IMR-90 (cell line): ENCODE data around the gene KIF3A. TPM values are rescaled to one million over a fixed set of nuclear protein-coding genes. Genes with fewer than 3 reads are reported as not detected.

Experiments
- ATAC-seq: fragments of 200-7000 bp; cut with Tn5 transposase; 2 replicates; pipeline ENCODE4 v1.9.1; 2020; ENCODE audit warnings: low read depth, mild to moderate bottlenecking, moderate library complexity
- BruUV-seq: library from RNA; stranded (reverse); fragments of 400-500 nt; replicated peaks from 2 replicates; lab custom pipeline; 2021; lab: Mats Ljungman, UMichigan
- CTCF ChIA-PET: fragments of 300-600 bp; formaldehyde crosslinking; extraction: SDS; loops from one replicate; lab custom pipeline; 2021; ENCODE audit warnings: antibody characterized with exemption; lab: Yijun Ruan, JAX
- POLR2A ChIA-PET: fragments of 300-600 bp; sonication (Branson Sonifier 250); formaldehyde crosslinking; loops from one replicate; lab custom pipeline; 2022; ENCODE audit warnings: antibody characterized with exemption; ENCODE audit not compliant: unreplicated experiment; lab: Charles Lee
- DNase-seq: peaks from one replicate; pipeline ENCODE4 v3.0.0; 2013
- H2AFZ ChIP-seq: replicated peaks from 2 replicates; pipeline ENCODE3; 2013; ENCODE audit warnings: low read length, mild to moderate bottlenecking; ENCODE audit not compliant: poor library complexity
- H2AK5ac ChIP-seq: 2 replicates; pipeline ENCODE4 v1.6.1; 2013; ENCODE audit warnings: low read depth, low read length, inconsistent platforms
- H2AK9ac ChIP-seq: replicated peaks from 2 replicates; pipeline ENCODE3; 2013; ENCODE audit warnings: mild to moderate bottlenecking, low read depth, low read length, moderate library complexity; ENCODE audit not compliant: poor library complexity
- H2BK120ac ChIP-seq: 2 replicates; pipeline ENCODE4 v1.6.1; 2013; ENCODE audit warnings: low read depth, low read length, inconsistent platforms
- H2BK15ac ChIP-seq: 3 replicates; pipeline ENCODE4 v1.6.1; 2013; ENCODE audit warnings: low read depth, low read length, inconsistent platforms
- H2BK20ac ChIP-seq: 2 replicates; pipeline ENCODE4 v1.6.1; 2013; ENCODE audit warnings: low read depth, mild to moderate bottlenecking, inconsistent platforms, low read length, moderate library complexity
- H2BK5ac ChIP-seq: 2 replicates; pipeline ENCODE4 v1.6.1; 2013; ENCODE audit warnings: mild to moderate bottlenecking, low read depth, low read length, inconsistent platforms; ENCODE audit not compliant: poor library complexity, severe bottlenecking
- H3K14ac ChIP-seq: replicated peaks from 2 replicates; pipeline ENCODE4 v1.6.1; 2013; ENCODE audit warnings: low read depth, low read length, inconsistent platforms
- H3K18ac ChIP-seq: 2 replicates; pipeline ENCODE4 v1.6.1; 2013; ENCODE audit warnings: low read depth, low read length, control low read depth
- H3K23ac ChIP-seq: 2 replicates; pipeline ENCODE4 v1.6.1; 2013; ENCODE audit warnings: low read depth, low read length, inconsistent platforms
- H3K27ac ChIP-seq: 2 replicates; pipeline ENCODE4 v1.5.1; 2013; ENCODE audit warnings: mild to moderate bottlenecking, control low read depth, low read length; ENCODE audit not compliant: insufficient read depth
- H3K27me3 ChIP-seq: 2 replicates; pipeline ENCODE4 v1.6.1; 2013; ENCODE audit warnings: low read length; ENCODE audit not compliant: control insufficient read depth, insufficient read depth
- H3K36me3 ChIP-seq: 2 replicates; pipeline ENCODE4 v1.6.1; 2013; ENCODE audit warnings: low read length, mixed read lengths; ENCODE audit not compliant: control insufficient read depth, insufficient read depth
- H3K4ac ChIP-seq: 2 replicates; pipeline ENCODE4 v1.6.1; 2013; ENCODE audit warnings: low read depth, low read length, inconsistent platforms
- H3K4me1 ChIP-seq: 2 replicates; pipeline ENCODE4 v1.6.1; 2013; ENCODE audit warnings: low read length, mixed read lengths; ENCODE audit not compliant: control insufficient read depth, insufficient read depth
- H3K4me2 ChIP-seq: 2 replicates; pipeline ENCODE4 v1.6.1; 2013; ENCODE audit warnings: low read depth, mild to moderate bottlenecking, control low read depth, low read length, moderate library complexity
- H3K4me3 ChIP-seq: 2 replicates; pipeline ENCODE4 v1.5.1; 2013; ENCODE audit warnings: low read depth, mild to moderate bottlenecking, control low read depth, low read length, moderate library complexity; ENCODE audit not compliant: insufficient read depth
- H3K56ac ChIP-seq: 2 replicates; pipeline ENCODE4 v1.6.1; 2013; ENCODE audit warnings: low read length, inconsistent platforms; ENCODE audit not compliant: insufficient read depth; ENCODE audit errors: extremely low read depth
- H3K79me1 ChIP-seq, 2 experiments: 2 replicates each; pipeline ENCODE4 v1.6.1; 2013; ENCODE audit warnings: low read length in 2 of 2, inconsistent platforms in 1 of 2, low read depth in 1 of 2
- H3K9ac ChIP-seq: 2 replicates; pipeline ENCODE4 v1.6.1; 2013; ENCODE audit warnings: low read depth, low read length, control low read depth
- H3K9me1 ChIP-seq: 2 replicates; pipeline ENCODE4 v1.6.1; 2013; ENCODE audit warnings: low read length, inconsistent platforms; ENCODE audit not compliant: insufficient read depth
- H3K9me3 ChIP-seq: 2 replicates; pipeline ENCODE4 v1.6.1; 2013; ENCODE audit warnings: low read length; ENCODE audit not compliant: control insufficient read depth, insufficient read depth
- H4K20me1 ChIP-seq: 2 replicates; pipeline ENCODE4 v1.6.1; 2013; ENCODE audit warnings: low read length, inconsistent platforms; ENCODE audit not compliant: insufficient read depth
- H4K5ac ChIP-seq: 2 replicates; pipeline ENCODE4 v1.6.1; 2013; ENCODE audit warnings: mild to moderate bottlenecking, low read depth, low read length, control low read depth
- H4K8ac ChIP-seq, 2 experiments: 2 replicates each; pipeline ENCODE4 v1.6.1; 2013; ENCODE audit warnings: low read depth in 2 of 2, low read length in 2 of 2, control low read depth in 1 of 2, inconsistent platforms in 1 of 2
- H4K91ac ChIP-seq: 2 replicates; pipeline ENCODE4 v1.6.1; 2013; ENCODE audit warnings: low read depth, low read length, inconsistent platforms; ENCODE audit not compliant: insufficient read depth
- BHLHE40 ChIP-seq: fragments of 150-350 bp; IDR thresholded peaks from 2 replicates; pipeline ENCODE4 v1.6.1; 2016; ENCODE audit warnings: mild to moderate bottlenecking, low read depth, low read length
- CEBPB ChIP-seq: IDR thresholded peaks from 2 replicates; pipeline ENCODE4 v1.6.1; 2012; ENCODE audit warnings: low read depth, low read length, improper control_type of control experiment
- CHD1 ChIP-seq: IDR thresholded peaks from 2 replicates; pipeline ENCODE4 v1.6.1; 2012; ENCODE audit warnings: low read depth, low read length, improper control_type of control experiment
- CTCF ChIP-seq: conservative IDR thresholded peaks from 2 replicates; pipeline ENCODE4 v1.5.1; 2012; ENCODE audit warnings: mild to moderate bottlenecking, low read depth, low read length, improper control_type of control experiment
- ELK1 ChIP-seq: fragments of 150-350 bp; IDR thresholded peaks from 2 replicates; pipeline ENCODE4 v1.6.1; 2016; ENCODE audit warnings: low read depth, mild to moderate bottlenecking, low read length, moderate library complexity, borderline replicate concordance
- FOS ChIP-seq: fragments of 150-350 bp; IDR thresholded peaks from 2 replicates; pipeline ENCODE4 v1.6.1; 2016; ENCODE audit warnings: low read depth, low read length
- MAFK ChIP-seq: IDR thresholded peaks from 2 replicates; pipeline ENCODE4 v1.6.1; 2012; ENCODE audit warnings: low read depth, low read length, improper control_type of control experiment
- MAZ ChIP-seq: IDR thresholded peaks from 2 replicates; pipeline ENCODE4 v1.6.1; 2012; ENCODE audit warnings: low read depth, mild to moderate bottlenecking, low read length, improper control_type of control experiment, moderate library complexity, borderline replicate concordance
- MXI1 ChIP-seq: IDR thresholded peaks from 2 replicates; pipeline ENCODE4 v1.6.1; 2012; ENCODE audit warnings: low read depth, mild to moderate bottlenecking, low read length, moderate library complexity, borderline replicate concordance
- NFE2L2 ChIP-seq: fragments of 150-350 bp; IDR thresholded peaks from 2 replicates; pipeline ENCODE4 v1.6.1; 2016; ENCODE audit warnings: low read depth, mild to moderate bottlenecking, low read length
- POLR2A ChIP-seq: IDR thresholded peaks from 2 replicates; pipeline ENCODE4 v1.6.1; 2012; ENCODE audit warnings: mild to moderate bottlenecking, low read depth, low read length
- RCOR1 ChIP-seq: IDR thresholded peaks from 2 replicates; pipeline ENCODE4 v1.6.1; 2012; ENCODE audit warnings: mild to moderate bottlenecking, low read length, improper control_type of control experiment; ENCODE audit not compliant: insufficient replicate concordance
- RFX5 ChIP-seq: IDR thresholded peaks from 2 replicates; pipeline ENCODE4 v1.8.0; 2012; ENCODE audit warnings: low read depth, mild to moderate bottlenecking, low read length, moderate library complexity
- USF2 ChIP-seq: fragments of 150-350 bp; IDR thresholded peaks from 2 replicates; pipeline ENCODE4 v1.6.1; 2017; ENCODE audit warnings: mild to moderate bottlenecking, antibody characterized with exemption, low read length, low read depth
- WGBS, 2 experiments: methylation state at CpG; one replicate each; pipeline versions ENCODE4 v1.1.5 to v1.1.7; 2013; ENCODE audit warnings: missing lambda C conversion rate in 2 of 2; ENCODE audit not compliant: insufficient read length in 1 of 2; ENCODE audit errors: extremely low coverage in 2 of 2; 5-methylcytosine and 5-hydroxymethylcytosine counted together
- dilution Hi-C: fragments of 300-500 bp; cut with HindIII; formaldehyde crosslinking; loops from one replicate; pipeline ENCODE4 v1.14.3; 2018; ENCODE audit warnings: low sequenced_read_pairs; ENCODE audit not compliant: unreplicated experiment
- in situ Hi-C: fragments of 300-500 bp; cut with MboI; formaldehyde crosslinking; loops from 3 replicates; pipeline ENCODE4 v1.14.3; 2019; ENCODE audit warnings: low sequenced_read_pairs, inconsistent platforms, mixed read lengths
- intact Hi-C: fragments of 100-400 bp; cut with micrococcal nuclease; formaldehyde crosslinking; loops from 2 replicates; pipeline ENCODE4 v1.10.0; 2022
- polyA plus RNA-seq, 3 experiments: library from polyadenylated mRNA; depleted of rRNA; stranded (reverse); fragments of >200 nt; gene quantifications; 2 replicates each; pipeline ENCODE4 v1.2.3, GENCODE V29; 2012; ENCODE audit warnings: low replicate concordance in 1 of 3
- total RNA-seq: library from RNA; depleted of rRNA; stranded (reverse); fragments of >200 nt; gene quantifications from 2 replicates; pipeline ENCODE4 v1.2.3, GENCODE V29; 2012

The KIF3A gene
- total and polyA plus RNA-seq, 2 of the 4 experiments (the other 2 are of a cell fraction), result 4.3 to 4.5 TPM

GRCh38 chr5:132658381-132659302, 78.7 kb downstream of the KIF3A start:
- Histone ChIP-seq H2AK5ac (no peak overlapping the region), H4K5ac (no peak overlapping the region), H3K56ac (no peak overlapping the region), H3K79me1 (no peaks in the 10 kb centered on the region), H4K91ac (no peak overlapping the region), H3K9me1 (peaks cover 3% of the 10 kb centered on the region; the same call in 1 of the 2 replicates), H3K4ac (no peak overlapping the region), H2AK9ac (no peak overlapping the region), H3K36me3 (no peaks in the 10 kb centered on the region), H3K27ac (no peak overlapping the region), H3K9ac (no peak overlapping the region), H2BK15ac (no peak overlapping the region), H3K18ac (no peak overlapping the region), H3K9me3 (no peaks in the 10 kb centered on the region), H3K14ac (no peak overlapping the region), H3K23ac (no peak overlapping the region), H2BK5ac (no peak overlapping the region), H3K4me3 (no peak overlapping the region), H2AFZ (no peak overlapping the region), H2BK20ac (no peak overlapping the region), H3K4me2 (no peak overlapping the region), H3K4me1 (peaks cover 3% of the 10 kb centered on the region; the same call in 1 of the 2 replicates), H4K20me1 (no peaks in the 10 kb centered on the region), H4K8ac (no peak overlapping the region), H3K27me3 (peaks cover 11% of the 10 kb centered on the region; the same call in 1 of the 2 replicates), H2BK120ac (no peak overlapping the region)
- WGBS, 2 experiments, result 92% methylated on average over 3 of the region's 9 CpGs; no CpG with 5 or more reads in 1 of the 2 experiments
- BruUV-seq, result no TSS peak
- intact Hi-C loops (no loop called here), in situ Hi-C loops (no loop called here), dilution Hi-C loops (no loop called here)
- CTCF ChIA-PET, result no interaction called here
- DNase-seq (no peak), ATAC-seq (no peak)
- POLR2A ChIA-PET, result no interaction called here
- TF ChIP-seq MAFK (no peak), CTCF (no peak), MXI1 (no peak), FOS (no peak), NFE2L2 (no peak), ELK1 (no peak), BHLHE40 (no peak), CHD1 (no peak), MAZ (no peak), USF2 (no peak), RFX5 (no peak), RCOR1 (no peak), POLR2A (no peak), CEBPB (no peak)
